Hypothalamus (tissue), 51 donors: ENCODE results near the gene ALX4.
A peak's percentile ranks its signal among the peaks of the same experiment; 100 is the strongest.

Experiments
- DNase-seq, 51 donors: peaks; one replicate each; lab custom pipeline; 2025; lab: John Stamatoyannopoulos, UW

Gene ALX4

GRCh38 chr11:44252999-44253602 is 56.8 kb downstream of the ALX4 start:
- no peak for DNase-seq

GRCh38 chr11:44250421-44250820 is 59.5 kb downstream of the ALX4 start:
- no peak for DNase-seq

DNA sequence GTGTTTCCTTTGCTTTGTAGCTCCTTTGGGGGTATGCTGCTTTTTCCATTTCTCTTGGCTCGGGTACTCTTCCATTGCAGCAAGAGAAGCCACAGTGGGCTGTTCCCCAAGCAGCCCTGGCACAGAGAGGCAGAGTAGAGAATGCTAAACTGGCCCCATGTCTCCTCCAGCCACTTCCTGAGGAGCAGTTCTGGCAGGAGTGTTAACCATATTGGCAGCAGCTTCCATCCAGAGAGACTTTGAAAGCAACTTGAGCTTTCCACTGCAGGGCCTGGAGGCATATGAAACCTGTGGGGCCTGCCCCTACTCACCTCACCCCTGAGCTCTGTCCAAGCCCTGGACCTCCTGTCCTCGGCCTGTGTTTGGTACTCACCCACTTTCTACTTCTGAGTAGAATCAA is 61.8 kb downstream of the ALX4 start:
- DNase-seq, result no peak

- DNase-seq, result no peak
Measured at GRCh38 chr11:44247508-44247907, 62.4 kb downstream of the ALX4 start.

- no peak for DNase-seq
Measured at GRCh38 chr11:44246726-44247125, 63.2 kb downstream of the ALX4 start.

GRCh38 chr11:44244639-44245310 is 65.2 kb downstream of the ALX4 start:
- no peak for DNase-seq

GRCh38 chr11:44243595-44244343 is 66.2 kb downstream of the ALX4 start:
- no peak for DNase-seq

- no peak for DNase-seq
Measured at GRCh38 chr11:44243086-44243485, 66.9 kb downstream of the ALX4 start.

DNA sequence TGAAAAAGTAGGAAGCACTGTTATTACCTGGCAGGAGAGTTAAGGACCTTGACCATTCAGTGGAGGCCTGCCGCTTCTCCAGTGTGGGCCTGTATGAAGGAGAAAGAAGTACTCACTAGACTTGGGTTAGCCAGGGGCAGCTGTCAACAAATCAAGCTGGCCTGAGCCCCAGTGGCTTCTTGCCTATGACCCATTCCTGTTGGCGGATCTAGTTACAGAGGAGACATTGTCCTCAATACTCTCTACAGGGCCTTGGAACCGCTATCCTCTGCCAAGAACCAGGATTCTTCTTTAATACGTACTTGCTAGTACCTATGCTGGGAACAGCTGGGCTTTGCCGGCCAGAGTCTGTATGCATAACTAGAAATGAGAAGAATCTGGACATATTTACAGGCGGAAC is 68.1 kb downstream of the ALX4 start:
- peak in 14 of 51 donors; percentile 4 to 59 (median 20) for DNase-seq

GRCh38 chr11:44237156-44237555 is 72.8 kb downstream of the ALX4 start:
- no peak for DNase-seq

GRCh38 chr11:44236296-44236695 is 73.6 kb downstream of the ALX4 start:
- no peak for DNase-seq

GRCh38 chr11:44235765-44236201 is 74.2 kb downstream of the ALX4 start:
- no peak for DNase-seq

DNA sequence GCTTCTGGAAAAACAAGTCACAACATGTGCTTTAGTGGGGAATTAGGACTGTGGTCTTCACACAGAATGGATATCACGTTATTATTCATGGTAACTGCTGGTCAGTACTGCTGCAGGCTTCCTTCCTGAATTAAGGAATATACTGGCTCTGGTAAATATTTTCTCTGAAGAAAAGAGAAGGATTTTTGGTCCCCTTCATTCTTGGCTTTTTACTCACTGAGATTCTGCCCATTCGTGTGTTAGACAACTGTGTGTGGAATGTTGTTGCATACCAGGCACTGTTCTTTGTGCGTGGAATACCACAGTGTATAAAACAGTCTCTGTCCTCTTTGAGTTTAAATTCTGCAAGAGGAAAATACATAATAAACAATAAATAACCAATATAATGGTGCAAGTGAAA is 80.3 kb downstream of the ALX4 start:
- DNase-seq, result no peak

DNA sequence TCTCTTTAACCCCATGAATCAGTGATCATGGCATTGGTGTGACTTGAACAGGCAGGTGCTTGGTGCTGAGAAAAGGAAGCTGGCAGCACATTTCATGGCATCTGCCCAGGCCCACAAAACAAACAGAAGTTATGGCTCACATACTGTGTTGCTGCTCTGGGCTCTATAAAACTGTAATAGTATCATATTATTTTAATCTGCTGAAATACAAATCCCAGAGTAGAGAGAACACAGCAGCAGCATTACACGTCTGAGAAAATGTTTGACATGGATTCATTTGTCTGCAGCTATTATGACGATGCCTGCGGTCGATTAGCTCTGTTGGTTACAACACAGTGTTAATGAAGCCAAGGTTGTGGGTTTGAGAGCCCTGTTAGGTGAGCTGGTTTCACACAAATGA is 80.8 kb downstream of the ALX4 start:
- no peak for DNase-seq

DNA sequence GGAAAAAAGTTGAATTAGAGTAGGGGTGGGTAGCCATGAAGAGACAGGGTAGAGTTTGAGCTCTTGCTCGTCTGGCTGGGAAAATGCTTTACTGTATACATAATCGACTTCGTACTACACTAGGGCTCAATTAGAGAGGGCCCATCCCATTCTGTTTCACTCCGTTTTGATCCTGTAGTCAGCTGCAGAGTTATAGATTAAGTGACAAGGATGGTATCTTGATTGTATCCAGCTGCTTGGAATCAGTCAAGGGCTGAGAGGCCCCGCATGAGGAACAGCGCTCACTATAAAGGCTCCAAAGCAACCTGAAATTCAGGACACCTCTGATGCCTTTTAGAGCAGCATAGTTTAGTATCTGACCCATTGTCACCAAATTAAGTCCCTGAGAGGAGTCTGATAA is 81.6 kb downstream of the ALX4 start:
- DNase-seq, result no peak

DNA sequence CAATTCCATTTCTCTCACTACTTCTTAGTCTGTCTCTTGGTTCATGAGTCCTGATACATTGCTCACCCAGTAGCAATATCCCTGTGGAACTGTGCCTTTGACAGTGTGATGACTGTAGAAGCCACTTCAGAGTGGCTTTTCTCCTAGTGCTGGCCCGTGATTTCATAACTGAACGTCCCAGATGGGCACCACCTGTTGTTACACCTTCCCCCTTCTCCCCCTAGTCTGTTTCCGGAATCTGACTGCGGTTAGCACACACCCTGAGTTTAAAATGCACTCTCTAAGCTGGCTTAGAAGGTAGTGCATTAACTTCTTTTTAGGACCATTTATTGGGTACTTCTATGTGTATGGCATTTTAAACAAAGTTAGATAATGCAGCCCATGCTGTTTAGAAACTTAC is 83.0 kb downstream of the ALX4 start:
- no peak for DNase-seq

GRCh38 chr11:44226490-44226889 is 83.4 kb downstream of the ALX4 start:
- peak in 4 of 51 donors; percentile 1 to 5 (median 2) for DNase-seq

DNA sequence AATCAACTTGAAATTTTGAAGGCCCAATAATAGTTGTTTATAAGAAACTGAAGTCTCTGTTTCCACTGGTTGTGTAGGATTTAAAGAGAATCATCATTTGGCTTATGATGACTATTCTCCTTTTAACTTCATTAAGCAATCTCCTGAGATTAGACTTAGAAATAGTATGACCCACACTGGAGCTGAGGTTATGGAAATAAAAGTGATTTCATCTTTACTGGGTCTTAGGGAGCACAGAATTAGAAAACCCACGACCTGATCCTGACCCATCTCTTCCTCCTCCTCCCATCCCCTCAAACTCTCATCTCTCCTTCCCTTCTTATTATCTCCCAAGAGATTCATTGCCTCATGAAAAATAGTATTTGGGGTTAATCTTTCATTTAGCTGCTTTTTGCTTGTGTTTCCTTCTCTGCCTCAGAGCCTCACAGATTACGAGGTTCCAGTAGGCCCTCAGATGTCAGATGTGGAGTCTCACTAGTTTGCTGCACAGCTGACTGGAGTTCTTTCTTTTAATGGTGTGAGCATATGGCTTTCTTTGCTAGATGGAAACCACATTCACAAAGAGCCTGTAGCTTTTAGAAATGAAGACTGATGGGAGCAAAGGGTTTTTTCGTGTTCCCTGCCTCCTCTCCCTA is 85.0 kb downstream of the ALX4 start:
- no peak for DNase-seq

DNA sequence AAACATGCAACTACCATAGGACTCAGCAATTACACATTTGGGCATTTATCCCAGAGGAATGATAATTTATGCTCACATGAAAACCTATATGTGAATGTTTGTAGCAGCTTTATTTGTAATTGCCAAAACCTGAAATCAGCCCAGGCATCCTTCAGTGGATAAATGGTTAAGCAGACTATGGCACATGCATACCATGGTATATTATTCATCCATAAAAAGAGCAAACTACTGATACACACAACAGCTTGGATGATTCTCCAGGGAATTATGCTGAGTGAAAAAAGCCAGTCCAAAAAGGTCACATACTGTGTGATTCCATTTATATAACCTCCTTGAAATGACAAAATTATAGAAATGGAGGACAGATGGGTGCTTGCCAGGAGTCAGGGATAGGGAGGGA is 86.7 kb downstream of the ALX4 start:
- no peak for DNase-seq

GRCh38 chr11:44221992-44222391 is 87.9 kb downstream of the ALX4 start:
- no peak for DNase-seq

- no peak for DNase-seq
Measured at GRCh38 chr11:44221456-44221855, 88.5 kb downstream of the ALX4 start.
